HuH-7 (cell line): ENCODE results near the gene C16orf89.

Experiments used
- DNase-seq: peaks from one replicate; pipeline ENCODE4 v3.0.0; 2011; ENCODE audit warnings: low spot score

Gene C16orf89

GRCh38 chr16:5003828-5004227 is 61.9 kb downstream of the C16orf89 start:
- DNase-seq: no peak

DNA sequence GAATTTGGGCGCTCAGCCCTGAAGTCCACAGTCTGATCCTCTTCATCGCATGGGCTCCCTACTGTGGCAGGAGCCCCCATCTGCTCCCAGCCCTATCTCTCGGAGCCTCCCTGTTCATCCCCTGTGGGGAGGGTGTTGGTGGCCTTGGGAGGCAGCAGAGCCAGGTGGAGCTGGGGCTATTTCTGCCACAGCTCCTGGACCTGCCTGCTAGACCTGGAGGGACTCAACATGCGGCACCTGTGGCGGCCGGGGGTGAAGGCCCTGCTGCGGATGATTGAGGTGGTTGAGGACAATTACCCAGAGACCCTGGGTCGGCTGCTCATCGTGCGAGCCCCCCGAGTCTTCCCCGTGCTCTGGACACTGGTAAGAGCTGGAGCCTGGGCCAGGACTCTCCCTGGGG is 62.5 kb downstream of the C16orf89 start:
- DNase-seq: no peak

GRCh38 chr16:5002699-5003143 is 63.0 kb downstream of the C16orf89 start:
- DNase-seq: no peak

GRCh38 chr16:5001986-5002385 is 63.8 kb downstream of the C16orf89 start:
- DNase-seq: no peak

DNA sequence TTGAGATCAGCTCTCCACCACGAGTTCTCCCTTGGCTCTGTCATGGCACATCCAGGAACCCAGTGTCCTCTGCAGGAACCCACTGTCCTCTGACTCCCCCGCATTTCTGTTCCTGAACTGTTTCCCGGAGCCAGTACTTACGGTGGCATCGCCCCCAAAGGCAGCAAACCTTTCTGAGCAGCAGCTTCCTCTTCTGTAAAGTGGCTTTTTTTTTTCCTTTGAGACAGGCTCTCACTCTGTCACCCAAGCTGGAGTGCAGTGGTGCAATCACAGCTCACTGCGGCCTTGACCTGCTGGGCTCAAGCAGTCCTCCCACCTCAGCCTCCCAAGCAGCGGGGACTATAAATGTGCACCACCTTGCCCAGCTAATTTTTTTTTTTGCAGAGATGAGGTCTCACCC is 64.2 kb downstream of the C16orf89 start:
- DNase-seq: no peak

DNA sequence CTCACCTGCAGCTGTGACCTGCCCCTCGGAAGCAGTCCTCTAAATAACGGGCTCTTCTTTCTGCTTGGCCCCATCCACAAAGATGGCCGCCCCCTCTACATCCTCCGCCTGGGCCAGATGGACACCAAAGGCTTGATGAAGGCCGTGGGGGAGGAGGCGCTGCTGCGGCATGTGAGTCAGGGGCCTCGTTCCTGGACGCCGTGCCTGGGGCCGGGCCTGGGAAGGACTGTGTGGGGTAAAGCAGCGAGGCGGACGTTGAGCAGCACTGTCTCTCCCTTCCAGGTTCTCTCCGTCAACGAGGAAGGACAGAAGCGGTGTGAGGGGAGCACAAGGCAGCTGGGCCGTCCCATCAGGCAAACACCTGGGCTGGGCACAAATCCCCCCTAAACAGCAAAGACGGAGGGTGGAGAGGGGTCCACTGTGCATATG is 65.2 kb downstream of the C16orf89 start:
- DNase-seq: no peak

- DNase-seq: no peak
These were observed 70.9 kb downstream of the C16orf89 start for GRCh38 chr16:4994719-4995434.
